ENCODE measurements around the gene ABCC1.
"Not testable (repeated sequence)": the region's sequence is repeated elsewhere in the genome, so short reads cannot be mapped to it uniquely, and the experiment has no call there.

Gene ABCC1

DNA sequence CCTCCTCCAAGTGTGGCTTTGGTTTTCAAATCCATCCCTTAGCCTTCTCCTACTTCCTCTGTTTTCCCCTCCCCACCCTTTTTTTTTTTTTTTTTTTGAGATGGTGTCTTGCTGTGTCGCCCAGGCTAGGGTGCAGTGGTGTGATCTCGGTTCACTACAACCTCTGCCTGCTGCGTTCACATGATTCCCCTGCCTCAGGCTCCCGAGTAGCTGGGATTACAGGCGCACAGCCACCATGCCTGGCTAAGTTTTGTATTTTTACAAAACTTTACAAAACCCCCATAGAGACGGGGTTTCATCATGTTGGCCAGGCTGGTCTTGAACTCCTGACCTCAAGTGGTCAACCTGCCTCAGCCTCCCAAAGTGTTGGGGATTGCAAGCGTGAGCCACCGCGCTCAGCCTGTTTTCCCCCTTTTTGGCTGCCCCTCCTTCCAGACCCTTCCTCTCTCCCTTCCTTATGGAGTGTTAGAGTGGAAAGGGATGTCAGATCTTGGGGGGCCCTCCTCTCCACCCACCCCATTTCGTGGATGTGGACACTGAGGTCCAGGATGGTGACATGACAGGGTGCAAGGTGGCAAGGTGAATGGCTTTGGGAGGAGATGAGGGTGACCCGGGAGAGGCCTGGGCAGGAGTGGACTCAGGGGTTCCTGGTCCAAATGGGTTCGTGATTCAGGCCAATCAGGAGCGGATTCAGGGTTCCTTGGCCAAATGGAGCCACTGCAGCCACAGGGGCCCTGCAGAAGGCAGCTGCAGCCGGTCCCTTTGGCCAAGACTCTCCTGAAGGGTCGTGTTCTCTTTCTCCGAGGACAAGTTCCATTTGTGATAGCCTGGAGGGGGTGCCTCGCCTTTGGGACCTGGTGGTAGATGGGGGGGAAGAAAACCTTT lies 4.8 kb downstream of the ABCC1 start:
- H3K79me2 ChIP-seq (ENCODE audit: control insufficient read depth, insufficient read depth, low read length, poor library complexity) = peaks cover 8% of the 10 kb centered on the region
- DNase-seq = no peak
- no peak overlapping the region for H3K4ac ChIP-seq (ENCODE audit: low read depth, low read length)
- no peak overlapping the region for H2AK5ac ChIP-seq (ENCODE audit: low read length)
- no peaks in the 10 kb centered on the region for H3K36me3 ChIP-seq (ENCODE audit: control insufficient read depth in 1 of 2, insufficient read depth in 2 of 2, low read length in 2 of 2)
- no peak overlapping the region for H4K12ac ChIP-seq (ENCODE audit: low read depth, low read length)
- WGBS (ENCODE audit: extremely low coverage, insufficient coverage, insufficient read length) = no CpG with 5 or more reads among the region's 17 CpGs
- H3K27ac ChIP-seq (ENCODE audit: low read depth, low read length) = no peak overlapping the region
- peaks cover under 1 to 9% of the 10 kb centered on the region in 2 experiments for H3K4me1 ChIP-seq (ENCODE audit: control insufficient read depth in 1 of 2, insufficient read depth in 2 of 2, low read length in 2 of 2)
- H2BK5ac ChIP-seq (ENCODE audit: low read depth, low read length, poor library complexity) = no peak overlapping the region
- no peak overlapping the region for H3K9ac ChIP-seq (ENCODE audit: low read length)
- H3K18ac ChIP-seq (ENCODE audit: low read length) = no peak overlapping the region
- no peak overlapping the region for H4K91ac ChIP-seq (ENCODE audit: low read depth, low read length)
- no peak overlapping the region for H3K4me2 ChIP-seq (ENCODE audit: low read length)
- H3K4me3 ChIP-seq (ENCODE audit: low read depth, low read length) = no peak overlapping the region
- no peak overlapping the region for H3K23ac ChIP-seq (ENCODE audit: low read length)
- H3K9me3 ChIP-seq (ENCODE audit: insufficient read depth, low read depth, low read length) = no peaks in the 10 kb centered on the region
- no peak overlapping the region for H4K8ac ChIP-seq (ENCODE audit: low read depth, low read length)
- no peak overlapping the region for H2BK120ac ChIP-seq (ENCODE audit: insufficient read depth, low read length, poor library complexity)
- no peaks in the 10 kb centered on the region for H3K27me3 ChIP-seq (ENCODE audit: insufficient read depth, low read length)
- H2BK12ac ChIP-seq (ENCODE audit: low read length) = no peak overlapping the region
- no peak overlapping the region for H3K14ac ChIP-seq (ENCODE audit: low read length)
- no peak overlapping the region for H2AFZ ChIP-seq (ENCODE audit: insufficient read depth, low read length, poor library complexity)
- H3K79me1 ChIP-seq (ENCODE audit: low read length) = peaks cover 7% of the 10 kb centered on the region

DNA sequence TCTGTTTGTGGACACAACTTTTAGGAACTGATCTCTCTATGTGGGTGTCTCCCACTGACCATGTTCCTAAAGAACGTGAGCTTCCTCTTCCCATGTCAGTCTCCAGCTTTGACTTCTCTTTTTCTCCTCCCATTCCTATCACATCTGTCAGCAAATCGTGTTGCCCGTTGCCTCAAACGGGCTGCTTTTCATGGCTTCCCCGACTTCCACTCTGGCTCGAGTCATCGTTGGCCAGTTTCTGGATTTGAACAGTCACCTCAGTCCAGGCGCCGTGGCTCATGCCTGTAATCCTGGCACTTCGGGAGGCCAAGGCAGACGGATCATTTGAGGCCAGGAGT lies 5.4 kb downstream of the ABCC1 start:
- Histone ChIP-seq H3K27me3 (ENCODE audit: insufficient read depth, low read length) (no peaks in the 10 kb centered on the region), H3K9ac (ENCODE audit: low read length) (no peak overlapping the region), H2AFZ (ENCODE audit: insufficient read depth, low read length, poor library complexity) (no peak overlapping the region), H2BK5ac (ENCODE audit: low read depth, low read length, poor library complexity) (no peak overlapping the region), H3K79me2 (ENCODE audit: control insufficient read depth, insufficient read depth, low read length, poor library complexity) (peaks cover 6% of the 10 kb centered on the region), H2BK120ac (ENCODE audit: insufficient read depth, low read length, poor library complexity) (no peak overlapping the region), H2AK5ac (ENCODE audit: low read length) (no peak overlapping the region), H3K4me2 (ENCODE audit: low read length) (no peak overlapping the region), H3K4me1 (ENCODE audit: control insufficient read depth in 1 of 2, insufficient read depth in 2 of 2, low read length in 2 of 2) (peaks cover 0 to 9% of the 10 kb centered on the region in 2 experiments), H3K27ac (ENCODE audit: low read depth, low read length) (no peak overlapping the region), H3K36me3 (ENCODE audit: control insufficient read depth in 1 of 2, insufficient read depth in 2 of 2, low read length in 2 of 2) (no peaks in the 10 kb centered on the region), H3K4me3 (ENCODE audit: low read depth, low read length) (no peak overlapping the region), H3K4ac (ENCODE audit: low read depth, low read length) (no peak overlapping the region), H2BK12ac (ENCODE audit: low read length) (no peak overlapping the region), H3K79me1 (ENCODE audit: low read length) (peaks cover 3% of the 10 kb centered on the region), H3K23ac (ENCODE audit: low read length) (no peak overlapping the region), H3K18ac (ENCODE audit: low read length) (no peak overlapping the region), H3K14ac (ENCODE audit: low read length) (no peak overlapping the region), H3K9me3 (ENCODE audit: insufficient read depth, low read depth, low read length) (no peaks in the 10 kb centered on the region), H4K8ac (ENCODE audit: low read depth, low read length) (no peak overlapping the region), H4K91ac (ENCODE audit: low read depth, low read length) (no peak overlapping the region), H4K12ac (ENCODE audit: low read depth, low read length) (no peak overlapping the region)
- DNase-seq = peak in 1 of 2 donors; percentile 18
- no CpG with 5 or more reads among the region's 11 CpGs for whole genome bisulfite sequencing (ENCODE audit: extremely low coverage, insufficient coverage, insufficient read length)

- no peak overlapping the region for H2AK5ac ChIP-seq (ENCODE audit: low read length)
- no peak overlapping the region for H3K4me3 ChIP-seq (ENCODE audit: low read depth, low read length)
- H3K23ac ChIP-seq (ENCODE audit: low read length) = no peak overlapping the region
- H2BK12ac ChIP-seq (ENCODE audit: low read length) = no peak overlapping the region
- H4K91ac ChIP-seq (ENCODE audit: low read depth, low read length) = no peak overlapping the region
- no peaks in the 10 kb centered on the region for H3K9me3 ChIP-seq (ENCODE audit: insufficient read depth, low read depth, low read length)
- H3K79me1 ChIP-seq (ENCODE audit: low read length) = no peaks in the 10 kb centered on the region
- H2BK5ac ChIP-seq (ENCODE audit: low read depth, low read length, poor library complexity) = no peak overlapping the region
- WGBS (ENCODE audit: extremely low coverage, insufficient coverage, insufficient read length) = no CpG with 5 or more reads among the region's 4 CpGs
- H3K27me3 ChIP-seq (ENCODE audit: insufficient read depth, low read length) = no peaks in the 10 kb centered on the region
- H3K79me2 ChIP-seq (ENCODE audit: control insufficient read depth, insufficient read depth, low read length, poor library complexity) = no peaks in the 10 kb centered on the region
- H4K8ac ChIP-seq (ENCODE audit: low read depth, low read length) = no peak overlapping the region
- no peak overlapping the region for H3K9ac ChIP-seq (ENCODE audit: low read length)
- H3K14ac ChIP-seq (ENCODE audit: low read length) = no peak overlapping the region
- no peak overlapping the region for H4K12ac ChIP-seq (ENCODE audit: low read depth, low read length)
- no peaks in the 10 kb centered on the region for H3K36me3 ChIP-seq (ENCODE audit: control insufficient read depth in 1 of 2, insufficient read depth in 2 of 2, low read length in 2 of 2)
- H3K4me1 ChIP-seq (ENCODE audit: control insufficient read depth in 1 of 2, insufficient read depth in 2 of 2, low read length in 2 of 2) = peaks cover 0 to 8% of the 10 kb centered on the region in 2 experiments
- no peak overlapping the region for H3K18ac ChIP-seq (ENCODE audit: low read length)
- H3K27ac ChIP-seq (ENCODE audit: low read depth, low read length) = no peak overlapping the region
- H3K4me2 ChIP-seq (ENCODE audit: low read length) = no peak overlapping the region
- H2AFZ ChIP-seq (ENCODE audit: insufficient read depth, low read length, poor library complexity) = no peak overlapping the region
- H2BK120ac ChIP-seq (ENCODE audit: insufficient read depth, low read length, poor library complexity) = no peak overlapping the region
- DNase-seq = no peak
- H3K4ac ChIP-seq (ENCODE audit: low read depth, low read length) = no peak overlapping the region
Observed at GRCh38 chr16:15955425-15955824, 6.0 kb downstream of the ABCC1 start.

- H3K79me1 ChIP-seq (ENCODE audit: low read length); H2BK120ac ChIP-seq (ENCODE audit: insufficient read depth, low read length, poor library complexity); H2BK5ac ChIP-seq (ENCODE audit: low read depth, low read length, poor library complexity); H3K23ac ChIP-seq (ENCODE audit: low read length); H2AK5ac ChIP-seq (ENCODE audit: low read length); H3K4ac ChIP-seq (ENCODE audit: low read depth, low read length); H3K9ac ChIP-seq (ENCODE audit: low read length); H3K4me2 ChIP-seq (ENCODE audit: low read length); H4K91ac ChIP-seq (ENCODE audit: low read depth, low read length); H3K79me2 ChIP-seq (ENCODE audit: control insufficient read depth, insufficient read depth, low read length, poor library complexity); H3K4me3 ChIP-seq (ENCODE audit: low read depth, low read length); H3K27ac ChIP-seq (ENCODE audit: low read depth, low read length); H3K14ac ChIP-seq (ENCODE audit: low read length); H4K8ac ChIP-seq (ENCODE audit: low read depth, low read length); H2AFZ ChIP-seq (ENCODE audit: insufficient read depth, low read length, poor library complexity); H3K18ac ChIP-seq (ENCODE audit: low read length); H4K12ac ChIP-seq (ENCODE audit: low read depth, low read length); H3K36me3 ChIP-seq (ENCODE audit: control insufficient read depth in 1 of 2, insufficient read depth in 2 of 2, low read length in 2 of 2); H3K27me3 ChIP-seq (ENCODE audit: insufficient read depth, low read length); H2BK12ac ChIP-seq (ENCODE audit: low read length); H3K9me3 ChIP-seq (ENCODE audit: insufficient read depth, low read depth, low read length); H3K4me1 ChIP-seq (ENCODE audit: control insufficient read depth in 1 of 2, insufficient read depth in 2 of 2, low read length in 2 of 2); DNase-seq: not testable (repeated sequence)
- WGBS (ENCODE audit: extremely low coverage, insufficient coverage, insufficient read length) = no CpG with 5 or more reads among the region's 6 CpGs
Observed at GRCh38 chr16:15956106-15956505, 6.7 kb downstream of the ABCC1 start.

All from trophoblast cell (in vitro differentiated cells and primary cell).